Osteocyte (in vitro differentiated cells): ENCODE measurements around the gene MTSS2. TPM values are rescaled to one million over a fixed set of nuclear protein-coding genes. Genes with fewer than 3 reads are reported as not detected.

Source experiments
- DNase-seq: peaks from one replicate; pipeline ENCODE4 v3.0.0; 2021; ENCODE audit warnings: mixed read lengths; ENCODE audit not compliant: unreplicated experiment; ENCODE audit errors: extremely low spot score
- H3K27ac Mint-ChIP-seq: one replicate; pipeline ENCODE4 v1.8.0; 2021; ENCODE audit warnings: mild to moderate bottlenecking, mixed read lengths; ENCODE audit not compliant: unreplicated experiment
- H3K27me3 Mint-ChIP-seq: one replicate; pipeline ENCODE4 v1.8.0; 2021; ENCODE audit warnings: mixed read lengths; ENCODE audit not compliant: unreplicated experiment
- H3K36me3 Mint-ChIP-seq: one replicate; pipeline ENCODE4 v1.8.0; 2021; ENCODE audit warnings: mixed read lengths; ENCODE audit not compliant: unreplicated experiment
- H3K4me1 Mint-ChIP-seq: one replicate; pipeline ENCODE4 v1.8.0; 2021; ENCODE audit warnings: mixed read lengths; ENCODE audit not compliant: unreplicated experiment
- H3K4me3 Mint-ChIP-seq: one replicate; pipeline ENCODE4 v1.8.0; 2021; ENCODE audit warnings: mild to moderate bottlenecking, moderate library complexity, mixed read lengths; ENCODE audit not compliant: unreplicated experiment
- H3K9me3 Mint-ChIP-seq: one replicate; pipeline ENCODE4 v1.8.0; 2021; ENCODE audit warnings: mixed read lengths; ENCODE audit not compliant: unreplicated experiment
- CTCF ChIP-seq: fragments of 200-600 bp; sonication (generic); IDR thresholded peaks from 2 replicates; pipeline ENCODE4 v1.5.0; 2021; ENCODE audit warnings: antibody characterized with exemption, mild to moderate bottlenecking, moderate library complexity
- total RNA-seq: library from RNA; stranded (reverse); gene quantifications from 2 replicates; pipeline ENCODE4 v1.2.1, GENCODE V29; 2021

Gene MTSS2
- total RNA-seq, 1 donor from 2014 or later, result 156 TPM

GRCh38 chr16:70653406-70653805 is 32.4 kb downstream of the MTSS2 start:
- DNase-seq, result no peak
- peaks cover 48% of the 10 kb centered on the region for H3K4me1 Mint-ChIP-seq
- H3K4me3 Mint-ChIP-seq, result no peak overlapping the region
- no peaks in the 10 kb centered on the region for H3K27me3 Mint-ChIP-seq
- no peaks in the 10 kb centered on the region for H3K9me3 Mint-ChIP-seq
- H3K36me3 Mint-ChIP-seq, result no peaks in the 10 kb centered on the region
- H3K27ac Mint-ChIP-seq, result peak overlapping the region; percentile 61
- no peak for TF ChIP-seq CTCF

- H3K4me3 Mint-ChIP-seq, result no peak overlapping the region
- H3K4me1 Mint-ChIP-seq, result peaks cover 59% of the 10 kb centered on the region
- H3K27me3 Mint-ChIP-seq, result no peaks in the 10 kb centered on the region
- H3K27ac Mint-ChIP-seq, result peak overlapping the region; percentile 65
- no peaks in the 10 kb centered on the region for H3K9me3 Mint-ChIP-seq
- no peak for DNase-seq
- no peaks in the 10 kb centered on the region for H3K36me3 Mint-ChIP-seq
- no peak for TF ChIP-seq CTCF
These were observed 33.5 kb downstream of the MTSS2 start for GRCh38 chr16:70652322-70652721.

DNA sequence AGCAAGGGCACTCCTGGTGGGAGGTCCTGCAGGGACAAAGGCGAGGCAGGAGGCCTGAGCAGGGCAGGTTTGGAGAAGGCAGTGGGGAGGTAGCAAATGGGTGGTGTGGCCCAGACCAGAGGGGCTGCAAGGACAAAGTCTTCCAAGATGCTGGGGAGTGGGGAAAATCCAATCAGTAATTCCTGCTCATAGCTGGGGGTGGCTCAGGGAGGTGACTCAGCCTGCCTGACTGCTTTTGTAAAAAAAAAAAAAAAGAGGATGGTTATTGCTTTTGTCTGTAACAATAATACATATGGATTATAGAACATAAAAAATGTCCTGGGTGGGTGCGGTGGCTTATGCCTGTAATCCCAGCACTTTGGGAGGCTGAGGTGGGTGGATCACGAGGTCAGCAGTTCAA is 34.3 kb downstream of the MTSS2 start:
- no peak for TF ChIP-seq CTCF
- Mint-ChIP-seq H3K9me3 (no peaks in the 10 kb centered on the region), H3K4me3 (no peak overlapping the region), H3K27ac (peak overlapping the region; percentile 17), H3K4me1 (peaks cover 66% of the 10 kb centered on the region), H3K27me3 (no peaks in the 10 kb centered on the region), H3K36me3 (no peaks in the 10 kb centered on the region)
- DNase-seq, result no peak

GRCh38 chr16:70650216-70650615 is 35.6 kb downstream of the MTSS2 start:
- peak overlapping the region; percentile 23 for H3K27ac Mint-ChIP-seq
- no peaks in the 10 kb centered on the region for H3K27me3 Mint-ChIP-seq
- H3K4me1 Mint-ChIP-seq, result peaks cover 68% of the 10 kb centered on the region
- no peak for DNase-seq
- no peak overlapping the region for H3K4me3 Mint-ChIP-seq
- H3K36me3 Mint-ChIP-seq, result no peaks in the 10 kb centered on the region
- no peak for TF ChIP-seq CTCF
- H3K9me3 Mint-ChIP-seq, result no peaks in the 10 kb centered on the region

GRCh38 chr16:70649300-70649699 is 36.6 kb downstream of the MTSS2 start:
- H3K9me3 Mint-ChIP-seq, result no peaks in the 10 kb centered on the region
- no peak for DNase-seq
- no peak overlapping the region for H3K4me3 Mint-ChIP-seq
- H3K27ac Mint-ChIP-seq, result peak overlapping the region; percentile 84
- H3K36me3 Mint-ChIP-seq, result no peaks in the 10 kb centered on the region
- TF ChIP-seq CTCF, result no peak
- no peaks in the 10 kb centered on the region for H3K27me3 Mint-ChIP-seq
- H3K4me1 Mint-ChIP-seq, result peaks cover 68% of the 10 kb centered on the region
